Neural cell (in vitro differentiated cells): ENCODE data around the gene TCF12.

Experiments
- CTCF ChIP-seq: fragments of 450-650 bp; IDR thresholded peaks from 2 replicates; pipeline ENCODE4 v1.5.1; 2014; ENCODE audit warnings: antibody characterized with exemption, mild to moderate bottlenecking, moderate library complexity; ENCODE audit not compliant: poor library complexity, severe bottlenecking
- EP300 ChIP-seq: fragments of 450-650 bp; conservative IDR thresholded peaks from 2 replicates; pipeline ENCODE4 v1.6.1; 2014; ENCODE audit warnings: antibody characterized with exemption, mild to moderate bottlenecking, moderate library complexity; ENCODE audit not compliant: poor library complexity, severe bottlenecking
- EZH2 ChIP-seq: fragments of 200-600, 300-800 bp; shearing (Covaris generic), sonication (generic); IDR thresholded peaks from 2 replicates; pipeline ENCODE4 v1.6.1; 2014; ENCODE audit warnings: antibody characterized with exemption, low read length, borderline replicate concordance, mild to moderate bottlenecking; ENCODE audit not compliant: insufficient read depth, poor library complexity, severe bottlenecking
- MXI1 ChIP-seq: fragments of 450-650 bp; conservative IDR thresholded peaks from 2 replicates; pipeline ENCODE4 v1.6.1; 2014; ENCODE audit warnings: antibody characterized with exemption, mild to moderate bottlenecking; ENCODE audit not compliant: poor library complexity, severe bottlenecking
- POLR2AphosphoS5 ChIP-seq: IDR thresholded peaks from 2 replicates; pipeline ENCODE4 v1.6.1; 2012
- RAD21 ChIP-seq: fragments of 450-650 bp; conservative IDR thresholded peaks from 2 replicates; pipeline ENCODE4 v1.6.1; 2014; ENCODE audit warnings: antibody characterized with exemption, mild to moderate bottlenecking, moderate library complexity
- REST ChIP-seq: IDR thresholded peaks from 2 replicates; pipeline ENCODE4 v1.6.1; 2012; ENCODE audit warnings: borderline replicate concordance
- SMC3 ChIP-seq: fragments of 450-650 bp; conservative IDR thresholded peaks from 2 replicates; pipeline ENCODE4 v1.6.1; 2014; ENCODE audit warnings: antibody characterized with exemption, mild to moderate bottlenecking, moderate library complexity; ENCODE audit not compliant: poor library complexity
- TAF1 ChIP-seq: IDR thresholded peaks from 2 replicates; pipeline ENCODE4 v1.6.1; 2012; ENCODE audit warnings: low read depth

GRCh38 chr15:57231559-57231958 is 313.1 kb downstream of the TCF12 start:
- TF ChIP-seq CTCF = no peak
- no peak for TF ChIP-seq EZH2
- no peak for TF ChIP-seq REST
- no peak for TF ChIP-seq POLR2AphosphoS5
- no peak for TF ChIP-seq EP300
- no peak for TF ChIP-seq RAD21
- TF ChIP-seq TAF1 = no peak
- no peak for TF ChIP-seq MXI1
- no peak for TF ChIP-seq SMC3
